PC-9 (cell line): ENCODE results near the gene RBM7. TPM values are rescaled to one million over a fixed set of nuclear protein-coding genes. Genes with fewer than 3 reads are reported as not detected.

Experiments
- BruUV-seq: library from RNA; stranded (reverse); fragments of 400-500 nt; replicated peaks from 2 replicates; lab custom pipeline; 2021; lab: Mats Ljungman, UMichigan
- CTCF ChIA-PET: fragments of 300-600 bp; sonication (Branson Sonifier 250); formaldehyde crosslinking; loops from one replicate; lab custom pipeline; 2022; ENCODE audit warnings: antibody characterized with exemption; lab: Charles Lee
- POLR2A ChIA-PET: fragments of 300-600 bp; sonication (Branson Sonifier 250); formaldehyde crosslinking; loops from one replicate; lab custom pipeline; 2022; ENCODE audit warnings: antibody characterized with exemption; ENCODE audit not compliant: unreplicated experiment; lab: Charles Lee
- DNase-seq, 2 experiments: peaks; one replicate each; pipeline versions ENCODE4 v3.0.0 to v3.0.0-alpha.2; 2015 to 2022; ENCODE audit warnings: mixed read lengths in 1 of 2
- H2AFZ ChIP-seq: fragments of 200-600 bp; sonication (generic); 2 replicates; pipeline ENCODE4 v1.8.1; 2017; ENCODE audit warnings: antibody characterized with exemption
- H3F3A ChIP-seq: fragments of 200-600 bp; sonication (generic); 2 replicates; pipeline ENCODE4 v1.8.1; 2017; ENCODE audit warnings: antibody characterized with exemption, mild to moderate bottlenecking, low read depth; ENCODE audit not compliant: insufficient read depth
- H3K27ac ChIP-seq: fragments of 200-600 bp; sonication (generic); 2 replicates; pipeline ENCODE4 v1.6.1; 2016; ENCODE audit warnings: mixed run types
- H3K27me3 ChIP-seq: fragments of 200-600 bp; sonication (generic); 2 replicates; pipeline ENCODE4 v1.6.1; 2016; ENCODE audit warnings: low read depth, mixed run types; ENCODE audit not compliant: insufficient read depth
- H3K36me3 ChIP-seq: fragments of 200-600 bp; sonication (generic); 2 replicates; pipeline ENCODE4 v1.6.1; 2016; ENCODE audit warnings: low read depth, mixed run types
- H3K4me1 ChIP-seq: fragments of 200-600 bp; sonication (generic); replicated peaks from 2 replicates; pipeline ENCODE4 v1.6.1; 2016; ENCODE audit warnings: mixed run types; ENCODE audit not compliant: insufficient read depth
- H3K4me2 ChIP-seq: fragments of 200-600 bp; sonication (generic); 2 replicates; pipeline ENCODE4 v1.6.1; 2017; ENCODE audit warnings: mixed run types
- H3K4me3 ChIP-seq: fragments of 200-600 bp; sonication (generic); 2 replicates; pipeline ENCODE4 v1.6.1; 2016; ENCODE audit warnings: mixed run types
- H3K79me2 ChIP-seq: fragments of 200-600 bp; sonication (generic); 2 replicates; pipeline ENCODE4 v1.6.1; 2017; ENCODE audit warnings: low read depth, mixed run types
- H3K9me2 ChIP-seq: fragments of 200-600 bp; sonication (generic); 2 replicates; pipeline ENCODE4 v1.8.1; 2017; ENCODE audit warnings: mild to moderate bottlenecking; ENCODE audit not compliant: insufficient read depth
- H3K9me3 ChIP-seq: fragments of 200-600 bp; sonication (generic); 2 replicates; pipeline ENCODE4 v1.8.1; 2016; ENCODE audit warnings: low read depth; ENCODE audit not compliant: insufficient read depth
- H4K20me1 ChIP-seq: fragments of 200-600 bp; sonication (generic); 2 replicates; pipeline ENCODE4 v1.8.1; 2017; ENCODE audit not compliant: insufficient read depth
- EZH2 ChIP-seq: fragments of 200-600 bp; sonication (generic); IDR thresholded peaks from 2 replicates; pipeline ENCODE4 v1.8.0; 2017; ENCODE audit warnings: antibody characterized with exemption, low read depth
- intact Hi-C: fragments of 100-400 bp; cut with micrococcal nuclease; formaldehyde crosslinking; loops from one replicate; pipeline ENCODE4 v1.10.0; 2022; ENCODE audit not compliant: unreplicated experiment
- total RNA-seq: library from RNA; stranded (reverse); gene quantifications from 2 replicates; pipeline ENCODE4 v1.2.3, GENCODE V29; 2021
- TF ChIP-seq, protein P1 (sequence below): fragments of 200-600 bp; sonication (generic); conservative IDR thresholded peaks from 2 replicates; pipeline ENCODE4 v1.6.1; 2017; ENCODE audit warnings: mixed run types, antibody characterized with exemption, mild to moderate bottlenecking, moderate library complexity

Gene RBM7
- total RNA-seq, 1 experiment from 2014 or later: 34.7 TPM

DNA sequence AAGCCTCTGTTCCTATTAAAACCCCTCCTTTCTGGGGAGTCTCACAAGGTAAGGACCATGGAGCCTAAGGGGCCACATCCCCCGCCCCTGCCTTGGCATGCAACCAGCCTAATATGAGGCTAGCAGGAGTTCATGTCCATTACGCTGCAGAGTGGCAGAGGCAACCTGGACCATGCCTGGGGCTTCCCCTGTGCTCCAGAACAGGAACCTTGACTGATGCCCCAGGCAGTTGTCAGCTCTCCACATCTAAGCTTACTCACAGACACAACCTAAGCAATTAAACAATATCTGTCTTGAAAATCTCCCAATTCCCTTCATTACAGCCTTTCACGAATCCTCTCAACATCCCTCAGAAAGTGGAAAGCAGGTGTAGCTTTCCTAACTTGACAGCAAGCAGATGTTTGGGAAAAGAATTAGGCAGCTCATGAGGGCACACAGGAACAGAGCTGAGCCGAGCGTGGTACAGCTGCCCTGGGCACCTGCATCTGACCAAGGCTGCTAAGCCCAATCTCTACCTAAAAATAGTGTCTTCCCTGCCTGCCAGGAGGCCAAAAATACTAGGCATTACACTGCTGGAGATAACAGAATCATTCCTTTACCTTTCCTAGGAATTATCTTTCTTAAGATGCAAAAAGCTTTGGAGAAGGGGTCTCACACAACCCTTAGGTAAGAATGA is 20.9 kb upstream of the RBM7 start:
- no TSS peak for BruUV-seq
- TF ChIP-seq, protein P1, sequence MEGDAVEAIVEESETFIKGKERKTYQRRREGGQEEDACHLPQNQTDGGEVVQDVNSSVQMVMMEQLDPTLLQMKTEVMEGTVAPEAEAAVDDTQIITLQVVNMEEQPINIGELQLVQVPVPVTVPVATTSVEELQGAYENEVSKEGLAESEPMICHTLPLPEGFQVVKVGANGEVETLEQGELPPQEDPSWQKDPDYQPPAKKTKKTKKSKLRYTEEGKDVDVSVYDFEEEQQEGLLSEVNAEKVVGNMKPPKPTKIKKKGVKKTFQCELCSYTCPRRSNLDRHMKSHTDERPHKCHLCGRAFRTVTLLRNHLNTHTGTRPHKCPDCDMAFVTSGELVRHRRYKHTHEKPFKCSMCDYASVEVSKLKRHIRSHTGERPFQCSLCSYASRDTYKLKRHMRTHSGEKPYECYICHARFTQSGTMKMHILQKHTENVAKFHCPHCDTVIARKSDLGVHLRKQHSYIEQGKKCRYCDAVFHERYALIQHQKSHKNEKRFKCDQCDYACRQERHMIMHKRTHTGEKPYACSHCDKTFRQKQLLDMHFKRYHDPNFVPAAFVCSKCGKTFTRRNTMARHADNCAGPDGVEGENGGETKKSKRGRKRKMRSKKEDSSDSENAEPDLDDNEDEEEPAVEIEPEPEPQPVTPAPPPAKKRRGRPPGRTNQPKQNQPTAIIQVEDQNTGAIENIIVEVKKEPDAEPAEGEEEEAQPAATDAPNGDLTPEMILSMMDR: no peak
- TF ChIP-seq EZH2: no peak
- no peak for DNase-seq
- Histone ChIP-seq H3K9me2 (no peaks in the 10 kb centered on the region), H3K36me3 (no peaks in the 10 kb centered on the region), H3K27ac (no peak overlapping the region), H3K4me2 (no peak overlapping the region), H3K27me3 (peaks cover 10% of the 10 kb centered on the region), H3K79me2 (no peaks in the 10 kb centered on the region), H3K4me3 (no peak overlapping the region), H3K9me3 (no peaks in the 10 kb centered on the region), H3K4me1 (no peaks in the 10 kb centered on the region), H2AFZ (no peak overlapping the region), H4K20me1 (no peaks in the 10 kb centered on the region), H3F3A (no peaks in the 10 kb centered on the region)
- ChIA-PET POLR2A (no interaction called here), CTCF (no interaction called here)
- intact Hi-C loops: no loop called here

DNA sequence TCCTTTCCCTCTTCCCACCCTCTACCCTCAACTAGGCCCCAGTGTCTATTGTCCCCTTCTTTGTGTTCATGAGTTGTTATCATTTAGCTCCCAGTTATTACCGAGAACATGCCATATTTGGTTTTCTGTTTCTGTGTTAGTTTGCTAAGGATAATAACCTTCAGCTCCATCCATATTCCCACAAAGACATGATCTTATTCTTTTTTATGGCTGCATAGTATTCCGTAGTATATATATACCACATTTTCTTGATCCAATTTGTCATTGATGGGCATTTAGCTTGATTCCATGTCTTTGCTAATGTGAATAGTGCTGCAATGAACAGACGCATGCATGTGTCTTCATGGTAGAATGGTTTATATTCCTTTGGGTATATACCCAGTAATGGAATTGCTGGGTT is 18.0 kb upstream of the RBM7 start:
- intact Hi-C loops: no loop called here
- TF ChIP-seq EZH2: no peak
- TF ChIP-seq, protein P1: no peak

DNA sequence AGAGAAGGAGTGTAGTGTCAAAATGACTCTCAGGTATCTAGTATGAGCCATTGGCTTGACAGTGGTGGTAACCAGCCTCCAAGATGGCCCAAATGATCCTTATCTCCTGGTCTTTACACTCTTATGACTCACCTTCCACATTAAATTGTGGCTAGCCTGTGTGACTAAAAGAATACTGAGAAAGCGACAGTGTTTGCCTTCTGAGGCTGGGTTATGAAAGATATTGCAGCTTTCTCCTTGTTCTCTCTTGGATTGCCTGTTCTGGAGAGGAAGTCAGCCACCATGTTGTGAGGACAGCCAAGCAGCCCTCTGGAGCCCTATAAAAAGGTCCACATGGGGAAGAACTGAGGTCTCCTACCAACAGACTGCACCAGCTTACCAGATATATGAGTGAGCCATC is 16.0 kb upstream of the RBM7 start:
- Histone ChIP-seq H3K27me3 (no peaks in the 10 kb centered on the region; the same call in 1 of the 2 replicates), H4K20me1 (no peaks in the 10 kb centered on the region), H3K27ac (no peak overlapping the region), H2AFZ (no peak overlapping the region), H3K79me2 (no peaks in the 10 kb centered on the region), H3K36me3 (no peaks in the 10 kb centered on the region), H3F3A (no peaks in the 10 kb centered on the region), H3K4me3 (no peak overlapping the region), H3K4me1 (no peaks in the 10 kb centered on the region), H3K9me3 (no peaks in the 10 kb centered on the region), H3K9me2 (no peaks in the 10 kb centered on the region), H3K4me2 (no peak overlapping the region)
- POLR2A ChIA-PET: no interaction called here
- intact Hi-C loops: no loop called here
- no TSS peak for BruUV-seq
- CTCF ChIA-PET: no interaction called here
- DNase-seq: no peak
- no peak for TF ChIP-seq EZH2
- TF ChIP-seq, protein P1: no peak

More for the DNA sequence above, 18.0 kb upstream of the RBM7 start:
- H3K27ac ChIP-seq: no peak overlapping the region
- no TSS peak for BruUV-seq
- DNase-seq: no peak
- H3K36me3 ChIP-seq: no peaks in the 10 kb centered on the region
- ChIA-PET POLR2A (no interaction called here), CTCF (no interaction called here)
- no peaks in the 10 kb centered on the region for H3F3A ChIP-seq
- no peaks in the 10 kb centered on the region for H3K4me1 ChIP-seq
- no peaks in the 10 kb centered on the region for H3K9me2 ChIP-seq
- no peaks in the 10 kb centered on the region for H4K20me1 ChIP-seq
- no peaks in the 10 kb centered on the region; the same call in 1 of the 2 replicates for H3K27me3 ChIP-seq
- no peak overlapping the region for H2AFZ ChIP-seq
- no peak overlapping the region for H3K4me3 ChIP-seq
- H3K9me3 ChIP-seq: no peaks in the 10 kb centered on the region
- no peaks in the 10 kb centered on the region for H3K79me2 ChIP-seq
- H3K4me2 ChIP-seq: no peak overlapping the region
